ENCODE data around the gene KCNA3. TPM values are rescaled to one million over a fixed set of nuclear protein-coding genes. Genes with fewer than 3 reads are reported as not detected.

KCNA3 gene
- polyA plus RNA-seq, 1 of the 3 experiments (the other 2 are of a cell fraction) = not detected

DNA sequence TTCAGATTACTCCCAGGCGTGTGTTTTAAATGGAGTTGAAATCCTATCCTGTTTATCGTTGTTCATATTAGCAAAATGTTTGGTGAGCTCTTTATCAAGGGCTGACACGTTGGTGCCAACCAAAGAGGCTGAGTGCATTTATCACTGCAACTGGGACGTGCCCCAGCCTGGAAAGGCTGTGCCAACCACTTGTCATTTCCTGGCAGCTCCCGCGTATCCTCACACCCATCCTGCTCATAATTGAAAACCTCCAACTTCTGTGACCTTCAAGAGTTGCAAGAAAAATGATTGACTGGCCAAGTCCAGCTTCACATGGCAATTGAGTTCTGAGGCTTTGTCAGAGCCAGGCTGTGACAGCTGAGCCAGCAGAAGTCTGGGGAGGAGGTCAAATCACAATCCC, 43.7 kb upstream of the KCNA3 start:
- no peaks in the 10 kb centered on the region for H3K27me3 ChIP-seq (ENCODE audit: insufficient read depth)
- POLR2A ChIA-PET = no interaction called here
- WGBS (ENCODE audit: low lambda C conversion rate) = 67% methylated on average over 4 of the region's 6 CpGs

DNA sequence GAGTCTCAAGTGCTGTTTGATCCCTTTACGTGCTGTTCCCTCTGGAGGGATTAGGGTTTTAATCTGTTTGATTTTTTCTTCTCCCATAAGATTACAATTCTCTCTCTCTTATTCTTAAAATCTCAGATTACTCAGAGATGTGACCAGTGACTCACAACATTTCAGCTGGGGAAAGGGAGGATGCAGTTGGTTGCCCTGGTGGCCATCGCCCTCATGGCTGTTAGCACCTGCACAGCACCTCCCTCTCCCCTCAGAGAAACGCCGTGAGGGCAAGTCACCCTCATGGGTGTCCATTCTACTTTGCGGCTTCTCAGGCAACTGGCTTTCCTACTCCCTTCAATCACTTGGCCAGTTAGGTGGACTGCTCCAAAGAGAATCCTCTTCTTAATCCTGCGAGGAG, 42.4 kb upstream of the KCNA3 start:
- CTCF ChIA-PET = interaction anchor here (1.3 to 2.3 kb wide), 3 partner anchors 48 to 98 kb away, joined by 3 to 8 read pairs (median 4); no protein-coding TSS in a partner anchor
- WGBS (ENCODE audit: low lambda C conversion rate) = 44% methylated on average over 6 of the region's 6 CpGs
- Histone ChIP-seq H3K79me2 (ENCODE audit: insufficient read depth) (no peaks in the 10 kb centered on the region), H3K9me2 (no peaks in the 10 kb centered on the region), H3K9ac (no peak overlapping the region), H3K27ac (ENCODE audit: low read depth in 2 of 2, low read length in 1 of 2) (no peak overlapping the region), H3K36me3 (replicated peaks in 1 of 2; ENCODE audit: control insufficient read depth in 1 of 2, insufficient read depth in 2 of 2, low read length in 1 of 2) (no peaks in the 10 kb centered on the region), H2AFZ (ENCODE audit: low read depth) (no peak overlapping the region), H3K4me2 (no peak overlapping the region), H3K4me1 (ENCODE audit: control insufficient read depth in 1 of 2, insufficient read depth in 2 of 2, low read depth in 1 of 2, low read length in 1 of 2) (peaks cover 0 to 6% of the 10 kb centered on the region in 2 experiments; a peak in 1 of 4 replicates), H3K27me3 (ENCODE audit: insufficient read depth) (no peaks in the 10 kb centered on the region), H3F3A (replicated peaks; ENCODE audit: insufficient read depth) (no peaks in the 10 kb centered on the region), H3K4me3 (ENCODE audit: low read depth in 2 of 2, low read length in 1 of 2) (no peak overlapping the region), H4K20me1 (ENCODE audit: insufficient read depth) (no peaks in the 10 kb centered on the region), H3K9me3 (no peaks in the 10 kb centered on the region)
- POLR2A ChIA-PET = no interaction called here
- DNase-seq = no peak
- TF ChIP-seq JUND (IDR thresholded peaks at IDR 0.05) = no peak
- TF ChIP-seq TEAD4 (IDR thresholded peaks at IDR 0.05; ENCODE audit: borderline replicate concordance, insufficient read depth) = no peak
- TF ChIP-seq, protein P1, sequence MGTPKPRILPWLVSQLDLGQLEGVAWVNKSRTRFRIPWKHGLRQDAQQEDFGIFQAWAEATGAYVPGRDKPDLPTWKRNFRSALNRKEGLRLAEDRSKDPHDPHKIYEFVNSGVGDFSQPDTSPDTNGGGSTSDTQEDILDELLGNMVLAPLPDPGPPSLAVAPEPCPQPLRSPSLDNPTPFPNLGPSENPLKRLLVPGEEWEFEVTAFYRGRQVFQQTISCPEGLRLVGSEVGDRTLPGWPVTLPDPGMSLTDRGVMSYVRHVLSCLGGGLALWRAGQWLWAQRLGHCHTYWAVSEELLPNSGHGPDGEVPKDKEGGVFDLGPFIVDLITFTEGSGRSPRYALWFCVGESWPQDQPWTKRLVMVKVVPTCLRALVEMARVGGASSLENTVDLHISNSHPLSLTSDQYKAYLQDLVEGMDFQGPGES (IDR thresholded peaks at IDR 0.05; ENCODE audit: low read depth, low read length) = no peak
- TF ChIP-seq GATA2 (CRISPR knock-in tag; IDR thresholded peaks at IDR 0.05) = no peak
- TF ChIP-seq, protein P2, sequence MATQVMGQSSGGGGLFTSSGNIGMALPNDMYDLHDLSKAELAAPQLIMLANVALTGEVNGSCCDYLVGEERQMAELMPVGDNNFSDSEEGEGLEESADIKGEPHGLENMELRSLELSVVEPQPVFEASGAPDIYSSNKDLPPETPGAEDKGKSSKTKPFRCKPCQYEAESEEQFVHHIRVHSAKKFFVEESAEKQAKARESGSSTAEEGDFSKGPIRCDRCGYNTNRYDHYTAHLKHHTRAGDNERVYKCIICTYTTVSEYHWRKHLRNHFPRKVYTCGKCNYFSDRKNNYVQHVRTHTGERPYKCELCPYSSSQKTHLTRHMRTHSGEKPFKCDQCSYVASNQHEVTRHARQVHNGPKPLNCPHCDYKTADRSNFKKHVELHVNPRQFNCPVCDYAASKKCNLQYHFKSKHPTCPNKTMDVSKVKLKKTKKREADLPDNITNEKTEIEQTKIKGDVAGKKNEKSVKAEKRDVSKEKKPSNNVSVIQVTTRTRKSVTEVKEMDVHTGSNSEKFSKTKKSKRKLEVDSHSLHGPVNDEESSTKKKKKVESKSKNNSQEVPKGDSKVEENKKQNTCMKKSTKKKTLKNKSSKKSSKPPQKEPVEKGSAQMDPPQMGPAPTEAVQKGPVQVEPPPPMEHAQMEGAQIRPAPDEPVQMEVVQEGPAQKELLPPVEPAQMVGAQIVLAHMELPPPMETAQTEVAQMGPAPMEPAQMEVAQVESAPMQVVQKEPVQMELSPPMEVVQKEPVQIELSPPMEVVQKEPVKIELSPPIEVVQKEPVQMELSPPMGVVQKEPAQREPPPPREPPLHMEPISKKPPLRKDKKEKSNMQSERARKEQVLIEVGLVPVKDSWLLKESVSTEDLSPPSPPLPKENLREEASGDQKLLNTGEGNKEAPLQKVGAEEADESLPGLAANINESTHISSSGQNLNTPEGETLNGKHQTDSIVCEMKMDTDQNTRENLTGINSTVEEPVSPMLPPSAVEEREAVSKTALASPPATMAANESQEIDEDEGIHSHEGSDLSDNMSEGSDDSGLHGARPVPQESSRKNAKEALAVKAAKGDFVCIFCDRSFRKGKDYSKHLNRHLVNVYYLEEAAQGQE (IDR thresholded peaks at IDR 0.05; ENCODE audit: low read depth, low read length) = no peak
- TF ChIP-seq, protein P3, sequence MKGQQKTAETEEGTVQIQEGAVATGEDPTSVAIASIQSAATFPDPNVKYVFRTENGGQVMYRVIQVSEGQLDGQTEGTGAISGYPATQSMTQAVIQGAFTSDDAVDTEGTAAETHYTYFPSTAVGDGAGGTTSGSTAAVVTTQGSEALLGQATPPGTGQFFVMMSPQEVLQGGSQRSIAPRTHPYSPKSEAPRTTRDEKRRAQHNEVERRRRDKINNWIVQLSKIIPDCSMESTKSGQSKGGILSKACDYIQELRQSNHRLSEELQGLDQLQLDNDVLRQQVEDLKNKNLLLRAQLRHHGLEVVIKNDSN (IDR thresholded peaks at IDR 0.05; ENCODE audit: borderline replicate concordance, low read depth) = no peak

More for the DNA sequence above, 43.7 kb upstream of the KCNA3 start:
- Histone ChIP-seq H3K9me2 (no peaks in the 10 kb centered on the region), H3K4me2 (no peak overlapping the region), H3K36me3 (replicated peaks in 1 of 2; ENCODE audit: control insufficient read depth in 1 of 2, insufficient read depth in 2 of 2, low read length in 1 of 2) (no peaks in the 10 kb centered on the region), H3K9me3 (no peaks in the 10 kb centered on the region), H3K4me3 (ENCODE audit: low read depth in 2 of 2, low read length in 1 of 2) (no peak overlapping the region), H4K20me1 (ENCODE audit: insufficient read depth) (no peaks in the 10 kb centered on the region), H3K27ac (ENCODE audit: low read depth in 2 of 2, low read length in 1 of 2) (no peak overlapping the region), H3K9ac (no peak overlapping the region), H3F3A (replicated peaks; ENCODE audit: insufficient read depth) (no peaks in the 10 kb centered on the region), H3K4me1 (ENCODE audit: control insufficient read depth in 1 of 2, insufficient read depth in 2 of 2, low read depth in 1 of 2, low read length in 1 of 2) (peaks cover 0 to 6% of the 10 kb centered on the region in 2 experiments; a peak in 1 of 4 replicates), H2AFZ (ENCODE audit: low read depth) (no peak overlapping the region), H3K79me2 (ENCODE audit: insufficient read depth) (no peaks in the 10 kb centered on the region)
- DNase-seq = no peak
- CTCF ChIA-PET = interaction anchor here (1.3 to 2.3 kb wide), 2 partner anchors 47 to 100 kb away, joined by 3 to 8 read pairs; no protein-coding TSS in a partner anchor
- TF ChIP-seq GATA2 (CRISPR knock-in tag; IDR thresholded peaks at IDR 0.05) = no peak
- no peak for TF ChIP-seq NRF1 (IDR thresholded peaks at IDR 0.05; ENCODE audit: low read depth, low read length)
- no peak for TF ChIP-seq RXRA (IDR thresholded peaks at IDR 0.05; ENCODE audit: borderline replicate concordance, low read depth)
- TF ChIP-seq, protein P4, sequence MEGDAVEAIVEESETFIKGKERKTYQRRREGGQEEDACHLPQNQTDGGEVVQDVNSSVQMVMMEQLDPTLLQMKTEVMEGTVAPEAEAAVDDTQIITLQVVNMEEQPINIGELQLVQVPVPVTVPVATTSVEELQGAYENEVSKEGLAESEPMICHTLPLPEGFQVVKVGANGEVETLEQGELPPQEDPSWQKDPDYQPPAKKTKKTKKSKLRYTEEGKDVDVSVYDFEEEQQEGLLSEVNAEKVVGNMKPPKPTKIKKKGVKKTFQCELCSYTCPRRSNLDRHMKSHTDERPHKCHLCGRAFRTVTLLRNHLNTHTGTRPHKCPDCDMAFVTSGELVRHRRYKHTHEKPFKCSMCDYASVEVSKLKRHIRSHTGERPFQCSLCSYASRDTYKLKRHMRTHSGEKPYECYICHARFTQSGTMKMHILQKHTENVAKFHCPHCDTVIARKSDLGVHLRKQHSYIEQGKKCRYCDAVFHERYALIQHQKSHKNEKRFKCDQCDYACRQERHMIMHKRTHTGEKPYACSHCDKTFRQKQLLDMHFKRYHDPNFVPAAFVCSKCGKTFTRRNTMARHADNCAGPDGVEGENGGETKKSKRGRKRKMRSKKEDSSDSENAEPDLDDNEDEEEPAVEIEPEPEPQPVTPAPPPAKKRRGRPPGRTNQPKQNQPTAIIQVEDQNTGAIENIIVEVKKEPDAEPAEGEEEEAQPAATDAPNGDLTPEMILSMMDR (IDR thresholded peaks at IDR 0.05) = no peak
- TF ChIP-seq EP300 (IDR thresholded peaks at IDR 0.05; ENCODE audit: borderline replicate concordance in 1 of 2, low read depth in 1 of 2, low read length in 1 of 2) = no peak
- no peak for TF ChIP-seq RAD21 (IDR thresholded peaks at IDR 0.05; ENCODE audit: low read length)
- TF ChIP-seq MXI1 (IDR thresholded peaks at IDR 0.05; ENCODE audit: low read depth, low read length) = no peak
- TF ChIP-seq POLR2AphosphoS5 (IDR thresholded peaks at IDR 0.05; ENCODE audit: low read depth, low read length) = no peak
- TF ChIP-seq FOSL2 (IDR thresholded peaks at IDR 0.05; ENCODE audit: borderline replicate concordance, low read depth) = no peak
- TF ChIP-seq TAF1 (IDR thresholded peaks at IDR 0.05; ENCODE audit: borderline replicate concordance, low read depth, low read length) = no peak
- TF ChIP-seq RFX5 (IDR thresholded peaks at IDR 0.05; ENCODE audit: low read length) = no peak
- TF ChIP-seq, protein P5, sequence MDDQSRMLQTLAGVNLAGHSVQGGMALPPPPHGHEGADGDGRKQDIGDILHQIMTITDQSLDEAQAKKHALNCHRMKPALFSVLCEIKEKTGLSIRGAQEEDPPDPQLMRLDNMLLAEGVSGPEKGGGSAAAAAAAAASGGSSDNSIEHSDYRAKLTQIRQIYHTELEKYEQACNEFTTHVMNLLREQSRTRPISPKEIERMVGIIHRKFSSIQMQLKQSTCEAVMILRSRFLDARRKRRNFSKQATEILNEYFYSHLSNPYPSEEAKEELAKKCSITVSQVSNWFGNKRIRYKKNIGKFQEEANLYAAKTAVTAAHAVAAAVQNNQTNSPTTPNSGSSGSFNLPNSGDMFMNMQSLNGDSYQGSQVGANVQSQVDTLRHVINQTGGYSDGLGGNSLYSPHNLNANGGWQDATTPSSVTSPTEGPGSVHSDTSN (IDR thresholded peaks at IDR 0.05) = no peak
- no peak for TF ChIP-seq FOXJ3 (CRISPR knock-in tag; IDR thresholded peaks at IDR 0.05)
- no peak for TF ChIP-seq ELF1 (IDR thresholded peaks at IDR 0.05)
- no peak for TF ChIP-seq TEAD4 (IDR thresholded peaks at IDR 0.05; ENCODE audit: borderline replicate concordance, insufficient read depth)
- no peak for TF ChIP-seq MEF2A (IDR thresholded peaks at IDR 0.05; ENCODE audit: borderline replicate concordance, low read depth)
- TF ChIP-seq GABPA (IDR thresholded peaks at IDR 0.05; ENCODE audit: low read depth) = no peak
- TF ChIP-seq, protein P6, sequence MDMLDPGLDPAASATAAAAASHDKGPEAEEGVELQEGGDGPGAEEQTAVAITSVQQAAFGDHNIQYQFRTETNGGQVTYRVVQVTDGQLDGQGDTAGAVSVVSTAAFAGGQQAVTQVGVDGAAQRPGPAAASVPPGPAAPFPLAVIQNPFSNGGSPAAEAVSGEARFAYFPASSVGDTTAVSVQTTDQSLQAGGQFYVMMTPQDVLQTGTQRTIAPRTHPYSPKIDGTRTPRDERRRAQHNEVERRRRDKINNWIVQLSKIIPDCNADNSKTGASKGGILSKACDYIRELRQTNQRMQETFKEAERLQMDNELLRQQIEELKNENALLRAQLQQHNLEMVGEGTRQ (IDR thresholded peaks at IDR 0.05; ENCODE audit: borderline replicate concordance, low read depth, low read length) = no peak

Measured in SK-N-SH (cell line).